SK-N-MC (cell line): ENCODE data around the gene CELSR1.

Source experiments
- DNase-seq: peaks from one replicate; pipeline ENCODE4 v3.0.0-alpha.2; 2011; ENCODE audit warnings: low read depth, low spot score
- H3K27ac ChIP-seq: fragments of 200-600 bp; sonication (generic); 2 replicates; pipeline ENCODE4 v1.5.1; 2016; ENCODE audit warnings: mixed run types
- H3K36me3 ChIP-seq: fragments of 200-600 bp; sonication (generic); 2 replicates; pipeline ENCODE4 v1.6.1; 2017; ENCODE audit warnings: antibody characterized with exemption, low read length, mixed read lengths; ENCODE audit not compliant: insufficient read depth
- H3K4me3 ChIP-seq: fragments of 200-600 bp; sonication (generic); 2 replicates; pipeline ENCODE4 v1.5.1; 2016
- H3K9ac ChIP-seq: fragments of 200-600 bp; sonication (generic); 2 replicates; pipeline ENCODE4 v1.8.0; 2017; ENCODE audit warnings: mixed run types, mixed read lengths; ENCODE audit not compliant: insufficient read length
- H3K9me3 ChIP-seq: fragments of 200-600 bp; sonication (generic); 2 replicates; pipeline ENCODE4 v1.6.1; 2017; ENCODE audit warnings: low read depth, mild to moderate bottlenecking, antibody characterized with exemption, low read length, moderate library complexity, mixed read lengths
- EZH2 ChIP-seq: fragments of 200-600 bp; sonication (generic); IDR thresholded peaks from one replicate; pipeline ENCODE4 v1.6.1; 2017; ENCODE audit warnings: antibody characterized with exemption
- FOXP2 ChIP-seq: optimal IDR thresholded peaks from 2 replicates; pipeline ENCODE3; 2011; ENCODE audit warnings: mild to moderate bottlenecking, moderate library complexity; ENCODE audit not compliant: insufficient read depth; ENCODE audit errors: extremely low read length, control extremely low read depth
- POLR2AphosphoS5 ChIP-seq: IDR thresholded peaks from 2 replicates; pipeline ENCODE4 v1.6.1; 2012; ENCODE audit warnings: mild to moderate bottlenecking, low read depth, low read length, borderline replicate concordance

Gene CELSR1

GRCh38 chr22:46534177-46534776, 3.1 kb downstream of the CELSR1 start:
- TF ChIP-seq POLR2AphosphoS5: no peak
- no peak for TF ChIP-seq EZH2
- TF ChIP-seq FOXP2: no peak
- DNase-seq: no peak
- H3K9ac ChIP-seq: no peak overlapping the region
- H3K4me3 ChIP-seq: no peak overlapping the region
- no peak overlapping the region for H3K27ac ChIP-seq
- H3K36me3 ChIP-seq: no peaks in the 10 kb centered on the region; the same call in 1 of the 2 replicates
- no peaks in the 10 kb centered on the region for H3K9me3 ChIP-seq

GRCh38 chr22:46533070-46533833, 4.2 kb downstream of the CELSR1 start:
- no peak for DNase-seq
- Histone ChIP-seq H3K27ac (no peak overlapping the region), H3K4me3 (peak overlapping the region; percentile 37), H3K36me3 (no peaks in the 10 kb centered on the region; the same call in 1 of the 2 replicates), H3K9me3 (no peaks in the 10 kb centered on the region), H3K9ac (peak overlapping the region; percentile 5)
- TF ChIP-seq POLR2AphosphoS5: no peak
- no peak for TF ChIP-seq EZH2
- TF ChIP-seq FOXP2: no peak

- H3K9me3 ChIP-seq: no peaks in the 10 kb centered on the region
- H3K4me3 ChIP-seq: peak overlapping the region; percentile 48
- 0 out of 2 replicates have a peak overlapping the region, but pooled peaks have one; percentile 46 for H3K27ac ChIP-seq
- H3K9ac ChIP-seq: no peak overlapping the region
- no peak for TF ChIP-seq EZH2
- no peak for TF ChIP-seq FOXP2
- TF ChIP-seq POLR2AphosphoS5: no peak
- H3K36me3 ChIP-seq: no peaks in the 10 kb centered on the region; the same call in 1 of the 2 replicates
- no peak for DNase-seq
These were observed 5.0 kb downstream of the CELSR1 start for GRCh38 chr22:46532416-46532815.

- H3K4me3 ChIP-seq: peak overlapping the region; percentile 48; the same call in 1 of the 2 replicates
- no peak overlapping the region for H3K9ac ChIP-seq
- TF ChIP-seq POLR2AphosphoS5 (no peak), EZH2 (no peak), FOXP2 (no peak)
- H3K27ac ChIP-seq: no peak overlapping the region
- H3K36me3 ChIP-seq: no peaks in the 10 kb centered on the region; the same call in 1 of the 2 replicates
- DNase-seq: no peak
- no peaks in the 10 kb centered on the region for H3K9me3 ChIP-seq
These were observed 5.7 kb downstream of the CELSR1 start for GRCh38 chr22:46531581-46532175.

GRCh38 chr22:46528121-46528610, 9.3 kb downstream of the CELSR1 start:
- no peak for TF ChIP-seq POLR2AphosphoS5
- TF ChIP-seq FOXP2: no peak
- TF ChIP-seq EZH2: no peak
- H3K4me3 ChIP-seq: no peak overlapping the region
- no peaks in the 10 kb centered on the region for H3K9me3 ChIP-seq
- H3K9ac ChIP-seq: no peak overlapping the region
- no peaks in the 10 kb centered on the region for H3K36me3 ChIP-seq
- no peak overlapping the region for H3K27ac ChIP-seq
- no peak for DNase-seq

GRCh38 chr22:46526244-46526839, 11.1 kb downstream of the CELSR1 start:
- DNase-seq: no peak
- Histone ChIP-seq H3K27ac (no peak overlapping the region), H3K36me3 (no peaks in the 10 kb centered on the region), H3K4me3 (no peak overlapping the region), H3K9me3 (no peaks in the 10 kb centered on the region), H3K9ac (no peak overlapping the region)
- no peak for TF ChIP-seq POLR2AphosphoS5
- no peak for TF ChIP-seq FOXP2
- no peak for TF ChIP-seq EZH2

- H3K27ac ChIP-seq: no peak overlapping the region
- H3K4me3 ChIP-seq: no peak overlapping the region
These were observed 11.8 kb downstream of the CELSR1 start for GRCh38 chr22:46525389-46526243.

More at GRCh38 chr22:46525389-46526243, 11.8 kb downstream of the CELSR1 start:
- H3K9ac ChIP-seq: no peak overlapping the region
- no peak for DNase-seq
- no peaks in the 10 kb centered on the region for H3K36me3 ChIP-seq
- no peaks in the 10 kb centered on the region for H3K9me3 ChIP-seq
- TF ChIP-seq FOXP2 (no peak), EZH2 (no peak), POLR2AphosphoS5 (no peak)
